GM23248 (cell line): ENCODE results near the gene PAFAH2. TPM values are rescaled to one million over a fixed set of nuclear protein-coding genes. Genes with fewer than 3 reads are reported as not detected.

ENCODE experiments used
- DNase-seq: peaks from one replicate; pipeline ENCODE4 v3.0.0-alpha.2; 2015
- H2AFZ ChIP-seq: fragments of 200-600 bp; sonication (generic); 2 replicates; pipeline ENCODE4 v1.6.1; 2016; ENCODE audit warnings: antibody characterized with exemption
- H3F3A ChIP-seq: fragments of 200-600 bp; sonication (generic); 2 replicates; pipeline ENCODE4 v1.6.1; 2016; ENCODE audit warnings: mild to moderate bottlenecking, antibody characterized with exemption, mixed run types; ENCODE audit not compliant: insufficient read depth
- H3K27ac ChIP-seq: fragments of 200-600 bp; sonication (generic); 2 replicates; pipeline ENCODE4 v1.5.1; 2016; ENCODE audit warnings: mild to moderate bottlenecking
- H3K27me3 ChIP-seq: fragments of 200-600 bp; sonication (generic); replicated peaks from 2 replicates; pipeline ENCODE4 v1.6.1; 2016; ENCODE audit warnings: mild to moderate bottlenecking; ENCODE audit not compliant: insufficient read depth
- H3K36me3 ChIP-seq: fragments of 200-600 bp; sonication (generic); 2 replicates; pipeline ENCODE4 v1.6.1; 2016; ENCODE audit warnings: low read depth, mild to moderate bottlenecking
- H3K4me1 ChIP-seq: fragments of 200-600 bp; sonication (generic); 2 replicates; pipeline ENCODE4 v1.6.1; 2016; ENCODE audit warnings: mild to moderate bottlenecking; ENCODE audit not compliant: insufficient read depth
- H3K4me2 ChIP-seq: fragments of 200-600 bp; sonication (generic); one replicate; pipeline ENCODE4 v1.6.1; 2016; ENCODE audit warnings: mild to moderate bottlenecking; ENCODE audit not compliant: unreplicated experiment
- H3K4me3 ChIP-seq: fragments of 200-600 bp; sonication (generic); 2 replicates; pipeline ENCODE4 v1.5.1; 2016; ENCODE audit warnings: mild to moderate bottlenecking
- H3K79me2 ChIP-seq: fragments of 200-600 bp; sonication (generic); 2 replicates; pipeline ENCODE4 v1.6.1; 2016; ENCODE audit warnings: mild to moderate bottlenecking; ENCODE audit not compliant: insufficient read depth
- H3K9ac ChIP-seq: fragments of 200-600 bp; sonication (generic); 2 replicates; pipeline ENCODE4 v1.6.1; 2016; ENCODE audit warnings: mild to moderate bottlenecking
- H3K9me2 ChIP-seq: fragments of 200-600 bp; sonication (generic); 2 replicates; pipeline ENCODE4 v1.6.1; 2016; ENCODE audit warnings: mixed run types, mild to moderate bottlenecking, moderate library complexity; ENCODE audit not compliant: insufficient read depth
- H3K9me3 ChIP-seq: fragments of 200-600 bp; sonication (generic); one replicate; pipeline ENCODE4 v1.6.1; 2017; ENCODE audit warnings: low read depth
- H4K20me1 ChIP-seq: fragments of 200-600 bp; sonication (generic); 2 replicates; pipeline ENCODE4 v1.6.0; 2016; ENCODE audit not compliant: insufficient read depth
- EZH2 ChIP-seq: fragments of 200-600 bp; sonication (generic); IDR thresholded peaks from 2 replicates; pipeline ENCODE4 v1.6.1; 2018; ENCODE audit warnings: antibody characterized with exemption, mild to moderate bottlenecking; ENCODE audit not compliant: insufficient read depth, poor library complexity, severe bottlenecking
- EZH2phosphoT487 ChIP-seq: fragments of 200-600 bp; sonication (generic); IDR thresholded peaks from 2 replicates; pipeline ENCODE4 v1.6.1; 2018; ENCODE audit warnings: antibody characterized with exemption, moderate library complexity, mild to moderate bottlenecking, low read depth; ENCODE audit not compliant: insufficient read depth
- WGBS, 2 experiments: methylation state at CpG; one replicate each; pipeline ENCODE4 v1.1.6; 2015 to 2017; ENCODE audit warnings: low lambda C conversion rate in 2 of 2, low coverage in 1 of 2; ENCODE audit errors: missing lambda C conversion rate in 2 of 2; 5-methylcytosine and 5-hydroxymethylcytosine counted together
- in situ Hi-C: fragments of 300-500 bp; cut with MboI; formaldehyde crosslinking; loops from 2 replicates; pipeline ENCODE4 v1.15.0; 2020
- polyA plus RNA-seq: library from polyadenylated mRNA; unstranded; fragments of >200 nt; fragmentation: Nextera tagmentation; extraction: Ambion mirVana; gene quantifications from 2 replicates; pipeline ENCODE4 v1.2.1, GENCODE V29; 2016
- total RNA-seq: library from RNA; depleted of rRNA; stranded (reverse); fragments of >200 nt; shearing (Covaris generic); gene quantifications from 2 replicates; pipeline ENCODE4 v1.2.3, GENCODE V29; 2014

Gene PAFAH2
- total and polyA plus RNA-seq, 2 experiments from 2014 or later = 9.5 to 10.7 TPM

DNA sequence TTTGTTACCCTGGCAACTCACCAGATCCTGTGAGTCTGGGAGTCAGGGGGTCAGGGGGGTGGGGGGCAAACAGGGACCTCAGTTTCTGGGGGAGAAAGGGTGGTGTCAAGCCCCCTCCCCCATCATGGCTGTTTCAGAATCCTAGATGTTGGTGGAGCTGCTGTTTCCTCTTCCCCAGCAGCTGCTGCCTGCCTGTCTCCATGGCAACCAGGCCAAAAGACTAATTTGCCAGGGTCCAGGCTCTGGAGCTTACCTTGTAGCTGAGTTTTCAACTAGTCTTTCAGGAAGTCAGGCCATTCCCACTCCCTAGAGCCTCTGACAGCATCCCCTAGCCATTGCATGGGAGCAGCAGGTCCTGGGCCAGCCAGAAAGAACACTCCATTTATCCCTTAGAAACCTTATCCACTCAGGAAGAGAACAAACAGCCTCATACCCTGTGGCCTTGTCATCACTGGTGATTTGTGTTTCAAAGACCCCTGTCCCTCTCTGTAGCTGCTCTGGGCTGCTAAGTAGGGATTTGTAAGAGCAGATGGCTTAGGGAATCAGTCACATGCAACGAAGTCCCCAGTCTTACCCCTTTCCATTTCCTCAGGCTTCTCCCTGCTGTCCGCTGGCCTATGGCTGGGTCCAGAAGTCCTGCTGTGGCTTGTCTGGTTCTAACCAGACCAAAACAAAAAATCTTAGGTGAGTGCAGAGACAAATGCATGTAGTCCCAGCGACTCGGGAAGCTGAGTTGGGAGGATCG is 70.2 kb downstream of the PAFAH2 start:
- no peaks in the 10 kb centered on the region for H3K4me1 ChIP-seq
- in situ Hi-C loops = no loop called here
- H3F3A ChIP-seq = peaks cover 8% of the 10 kb centered on the region; the same call in 1 of the 2 replicates
- no peak overlapping the region for H2AFZ ChIP-seq
- no peak overlapping the region for H3K27ac ChIP-seq
- H3K9me2 ChIP-seq = no peaks in the 10 kb centered on the region
- H3K79me2 ChIP-seq = no peaks in the 10 kb centered on the region
- H4K20me1 ChIP-seq = no peaks in the 10 kb centered on the region
- no peak overlapping the region for H3K4me3 ChIP-seq
- 0 out of 2 replicates have a peak, but pooled peaks cover 3% of the 10 kb centered on the region for H3K27me3 ChIP-seq
- DNase-seq = no peak
- no peak for TF ChIP-seq EZH2phosphoT487
- no peak for TF ChIP-seq EZH2
- H3K4me2 ChIP-seq = no peak overlapping the region
- WGBS, 2 experiments = 87 to 89% methylated on average over 5 of the region's 5 CpGs
- H3K9me3 ChIP-seq = no peaks in the 10 kb centered on the region
- H3K36me3 ChIP-seq = no peaks in the 10 kb centered on the region
- no peak overlapping the region for H3K9ac ChIP-seq

DNA sequence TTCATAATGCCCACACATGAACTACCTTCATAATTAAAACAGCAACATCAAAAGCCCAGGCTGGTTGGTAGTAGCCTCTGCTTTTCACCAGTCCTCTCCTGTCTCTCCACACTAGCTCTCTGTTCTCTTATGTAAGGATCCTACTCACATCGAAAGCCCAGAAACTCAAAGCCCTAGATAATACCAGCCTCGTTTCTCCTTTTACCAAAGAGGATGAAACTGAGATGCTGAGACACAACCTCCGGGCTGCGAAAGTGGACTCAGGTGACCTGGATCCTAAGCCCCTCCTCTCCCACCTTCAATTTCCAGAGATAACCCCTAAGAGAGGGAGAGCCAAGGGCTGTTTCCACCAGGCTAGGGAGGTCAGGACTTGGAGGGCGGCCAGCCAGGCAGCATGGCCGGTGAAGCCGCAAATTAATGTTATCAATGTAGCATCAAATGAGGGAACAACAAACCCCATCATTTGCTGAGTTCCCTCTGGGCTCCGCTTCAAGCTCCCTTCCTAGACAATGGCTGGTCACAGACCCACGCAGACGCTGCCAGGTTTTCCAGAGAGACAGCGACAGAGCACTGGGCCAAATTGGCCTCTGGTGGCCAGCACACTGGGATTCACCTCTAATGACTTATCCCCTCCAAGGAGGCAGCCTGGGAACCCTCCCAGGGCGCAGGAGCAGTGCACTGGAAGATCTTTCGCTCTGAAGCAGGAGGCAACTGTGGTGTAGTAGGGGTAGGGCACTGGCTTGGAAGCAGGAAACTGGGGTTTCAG is 70.9 kb downstream of the PAFAH2 start:
- H3K9me3 ChIP-seq = no peaks in the 10 kb centered on the region
- H3K9ac ChIP-seq = no peak overlapping the region
- H3K9me2 ChIP-seq = no peaks in the 10 kb centered on the region
- no peak overlapping the region for H2AFZ ChIP-seq
- DNase-seq = no peak
- H3F3A ChIP-seq = peaks cover 12% of the 10 kb centered on the region; the same call in 1 of the 2 replicates
- no peak overlapping the region for H3K4me3 ChIP-seq
- H3K4me2 ChIP-seq = no peak overlapping the region
- in situ Hi-C loops = no loop called here
- H4K20me1 ChIP-seq = no peaks in the 10 kb centered on the region
- 64 to 68% methylated on average over 13 of the region's 13 CpGs for WGBS, 2 experiments
- H3K36me3 ChIP-seq = no peaks in the 10 kb centered on the region
- no peak overlapping the region for H3K27ac ChIP-seq
- H3K4me1 ChIP-seq = no peaks in the 10 kb centered on the region
- H3K27me3 ChIP-seq = 0 out of 2 replicates have a peak, but pooled peaks cover 3% of the 10 kb centered on the region
- TF ChIP-seq EZH2 (no peak), EZH2phosphoT487 (no peak)
- no peaks in the 10 kb centered on the region for H3K79me2 ChIP-seq

DNA sequence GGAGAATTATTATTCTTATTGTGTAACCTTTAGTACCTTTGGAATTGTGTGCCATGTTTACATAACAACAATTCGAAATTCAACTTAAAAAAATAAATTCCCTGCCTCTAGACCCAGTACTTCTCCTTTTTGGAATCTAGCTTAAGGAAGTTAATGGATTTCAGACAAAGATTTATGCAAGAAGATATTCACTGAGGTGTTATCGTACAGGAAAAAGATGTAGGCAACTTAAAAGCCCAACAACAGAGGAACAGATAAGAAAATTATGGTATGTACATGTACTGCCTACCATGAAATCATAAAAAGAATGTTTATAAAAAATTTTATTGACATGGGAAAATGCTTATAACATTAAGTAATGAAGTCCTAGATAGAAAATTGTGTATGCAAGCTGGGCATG is 73.4 kb downstream of the PAFAH2 start:
- H3F3A ChIP-seq = peaks cover 16% of the 10 kb centered on the region; the same call in 1 of the 2 replicates
- no peak overlapping the region for H3K27ac ChIP-seq
- no peaks in the 10 kb centered on the region for H3K4me1 ChIP-seq
- no peaks in the 10 kb centered on the region for H3K79me2 ChIP-seq
- H3K9me2 ChIP-seq = no peaks in the 10 kb centered on the region
- no peaks in the 10 kb centered on the region for H4K20me1 ChIP-seq
- TF ChIP-seq EZH2phosphoT487 (no peak), EZH2 (no peak)
- no peaks in the 10 kb centered on the region for H3K36me3 ChIP-seq
- H3K9me3 ChIP-seq = no peaks in the 10 kb centered on the region
- H3K9ac ChIP-seq = no peak overlapping the region
- H3K4me3 ChIP-seq = no peak overlapping the region
- no peak overlapping the region for H2AFZ ChIP-seq
- H3K4me2 ChIP-seq = no peak overlapping the region
- DNase-seq = no peak
- 88 to 92% methylated on average over 2 of the region's 2 CpGs for WGBS, 2 experiments
- no peaks in the 10 kb centered on the region for H3K27me3 ChIP-seq
- in situ Hi-C loops = no loop called here

DNA sequence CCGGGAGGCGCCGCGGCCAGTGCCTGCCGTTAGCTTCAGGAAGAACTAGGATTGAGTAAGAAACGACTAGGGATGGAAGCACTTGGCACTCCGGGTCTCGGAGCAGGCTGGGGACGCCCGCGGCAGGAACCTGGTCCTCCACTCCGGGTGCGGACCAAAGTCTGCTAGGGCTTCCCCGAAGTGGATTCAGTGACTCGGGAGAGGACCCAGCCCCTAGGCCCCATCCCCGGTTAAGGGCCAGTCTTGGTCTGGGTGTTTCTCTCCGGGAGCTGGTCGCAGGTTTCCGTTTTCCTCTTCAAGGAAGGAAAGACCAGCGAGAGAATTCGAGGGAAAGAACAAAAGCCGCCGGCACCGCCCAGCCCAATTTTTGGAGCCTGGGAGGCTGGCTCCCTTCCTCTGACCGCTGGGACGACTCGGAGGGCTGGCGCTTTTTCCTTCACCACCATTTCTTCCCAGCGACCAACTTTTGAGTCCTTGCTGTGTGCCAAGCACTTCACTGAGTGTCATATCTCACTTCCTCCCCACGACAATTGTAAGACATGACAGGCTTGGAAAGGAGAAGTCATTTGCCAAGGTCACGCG is 74.8 kb downstream of the PAFAH2 start:
- Histone ChIP-seq H3K27me3 (no peaks in the 10 kb centered on the region), H3K27ac (0 out of 2 replicates have a peak overlapping the region, but pooled peaks have one; percentile 4), H4K20me1 (no peaks in the 10 kb centered on the region), H3K4me1 (no peaks in the 10 kb centered on the region), H3K79me2 (no peaks in the 10 kb centered on the region), H2AFZ (peak overlapping the region; percentile 97), H3K9ac (peak overlapping the region; percentile 68), H3F3A (peaks cover 16% of the 10 kb centered on the region; the same call in 1 of the 2 replicates), H3K9me3 (no peaks in the 10 kb centered on the region), H3K4me3 (peak overlapping the region; percentile 77), H3K36me3 (no peaks in the 10 kb centered on the region), H3K9me2 (no peaks in the 10 kb centered on the region), H3K4me2 (peak overlapping the region; percentile 92)
- in situ Hi-C loops = no loop called here
- TF ChIP-seq EZH2phosphoT487 (no peak), EZH2 (no peak)
- whole genome bisulfite sequencing, 2 experiments = 1% methylated on average over 29 to 32 of the region's 32 CpGs
- peak; percentile 63 for DNase-seq
